Activated naive CD4-positive, alpha-beta T cell treated with anti-CD3 and anti-CD28 coated beads, Interleukin-2, amount 10 ng/mL, durations not matched to agents 7 days and 5 days (primary cell): ENCODE results near the gene SCN7A.

Source experiments
- CTCF ChIA-PET: fragments of 350-600 bp; sonication (Branson Sonifier 250); formaldehyde crosslinking; loops from one replicate; lab custom pipeline; 2021; ENCODE audit warnings: antibody characterized with exemption; lab: Charles Lee
- DNase-seq: peaks from one replicate; pipeline ENCODE4 v3.0.0-alpha.2; 2020
- H3K27ac Mint-ChIP-seq: one replicate; pipeline ENCODE4 v1.8.0; 2021; ENCODE audit warnings: mild to moderate bottlenecking, moderate library complexity, mixed read lengths
- H3K27me3 Mint-ChIP-seq: one replicate; pipeline ENCODE4 v1.8.0; 2021; ENCODE audit warnings: mild to moderate bottlenecking, mixed read lengths
- H3K36me3 Mint-ChIP-seq: one replicate; pipeline ENCODE4 v1.8.0; 2021; ENCODE audit warnings: mixed read lengths
- H3K4me1 Mint-ChIP-seq: one replicate; pipeline ENCODE4 v1.8.0; 2021; ENCODE audit warnings: mixed read lengths
- H3K4me3 Mint-ChIP-seq: one replicate; pipeline ENCODE4 v1.8.0; 2021; ENCODE audit warnings: mild to moderate bottlenecking, moderate library complexity, mixed read lengths
- H3K9me3 Mint-ChIP-seq: one replicate; pipeline ENCODE4 v1.8.0; 2021; ENCODE audit warnings: mixed read lengths

SCN7A gene

DNA sequence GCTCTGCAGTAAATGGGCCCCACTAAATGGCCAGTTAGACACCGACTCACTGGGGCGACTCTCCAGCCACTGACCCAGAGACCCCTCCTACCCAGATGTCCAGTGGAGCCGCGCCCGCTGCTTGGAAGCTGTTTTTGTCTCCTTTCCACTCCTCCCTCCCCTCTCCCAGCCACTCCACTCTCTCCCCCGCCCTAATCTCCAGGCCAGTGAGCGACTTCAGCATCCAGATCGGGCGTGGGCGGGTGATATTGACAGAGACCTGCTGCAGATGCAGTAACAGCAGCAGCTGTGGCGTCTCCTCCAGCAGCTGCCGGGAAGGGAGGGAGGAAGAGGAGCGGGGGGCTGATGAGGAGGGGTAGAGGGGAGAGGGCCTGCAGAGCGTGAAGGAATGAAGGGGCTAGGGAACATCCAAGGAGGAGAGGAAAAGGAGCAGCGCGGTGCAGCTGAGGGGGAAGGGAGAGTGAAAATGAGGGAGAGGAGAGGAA is at the start of gene SCN7A:
Gene SCN7A (minus strand): TSS at position 110 of the 485 bp plus-strand sequence. CDS start 16,553 bp downstream, outside the sequence.
- peak within 1 kb of the TSS; percentile 16 for H3K27ac Mint-ChIP-seq
- H3K4me1 Mint-ChIP-seq = no peaks in the 10 kb centered on the region
- CTCF ChIA-PET = no interaction called here
- no peaks in the 10 kb centered on the region for H3K9me3 Mint-ChIP-seq
- no peak for DNase-seq
- H3K4me3 Mint-ChIP-seq = no peak within 1 kb of the TSS
- no peaks in the 10 kb centered on the region for H3K27me3 Mint-ChIP-seq
- no peaks in the 10 kb centered on the region for H3K36me3 Mint-ChIP-seq

DNA sequence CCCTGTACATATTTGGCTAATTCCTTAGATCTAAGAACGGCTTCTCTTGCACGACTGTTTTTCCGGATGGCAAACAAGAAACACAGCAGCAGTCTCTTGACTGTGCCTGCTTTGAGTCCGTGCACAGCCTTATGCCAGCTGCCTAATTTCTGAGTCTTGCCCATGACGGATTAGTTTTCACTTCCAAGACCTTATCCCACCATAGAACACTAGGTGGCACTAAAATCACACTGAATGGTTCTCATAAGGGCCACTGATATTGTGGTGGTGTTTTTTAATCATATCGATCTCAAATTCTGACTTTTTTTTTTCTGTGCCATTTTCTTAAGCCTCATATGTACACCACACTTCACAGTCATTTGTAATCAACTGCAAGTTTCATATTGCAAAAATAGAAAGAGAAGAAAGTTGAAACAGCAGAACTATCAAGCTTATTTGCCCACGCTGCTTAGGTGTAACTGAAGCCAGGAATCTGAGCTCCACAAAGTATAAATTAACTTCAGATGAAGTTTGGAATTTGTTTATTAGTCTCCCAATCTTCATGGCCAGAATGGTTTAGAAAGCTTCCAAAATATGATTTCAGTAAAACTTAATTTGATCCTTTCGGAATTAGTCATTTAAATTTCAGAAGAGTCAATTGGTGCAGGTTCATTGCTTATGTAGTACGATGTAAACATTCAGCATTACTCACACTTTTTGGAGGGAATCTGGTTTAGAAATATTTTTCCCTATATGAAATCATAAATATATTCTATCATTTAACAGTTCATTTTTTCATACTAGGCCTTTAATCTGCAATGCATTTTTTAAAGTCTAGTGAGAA is 45.5 kb upstream of the SCN7A start:
- H3K36me3 Mint-ChIP-seq = no peaks in the 10 kb centered on the region
- H3K4me3 Mint-ChIP-seq = no peak overlapping the region
- H3K9me3 Mint-ChIP-seq = no peaks in the 10 kb centered on the region
- H3K4me1 Mint-ChIP-seq = no peaks in the 10 kb centered on the region
- H3K27ac Mint-ChIP-seq = no peak overlapping the region
- H3K27me3 Mint-ChIP-seq = peaks cover 3% of the 10 kb centered on the region
- peak; percentile 20 for DNase-seq
- CTCF ChIA-PET = interaction anchor here (0.6 to 1.5 kb wide), 7 partner anchors 9 to 1579 kb away, joined by 3 to 9 read pairs (median 4); no protein-coding TSS in a partner anchor

DNA sequence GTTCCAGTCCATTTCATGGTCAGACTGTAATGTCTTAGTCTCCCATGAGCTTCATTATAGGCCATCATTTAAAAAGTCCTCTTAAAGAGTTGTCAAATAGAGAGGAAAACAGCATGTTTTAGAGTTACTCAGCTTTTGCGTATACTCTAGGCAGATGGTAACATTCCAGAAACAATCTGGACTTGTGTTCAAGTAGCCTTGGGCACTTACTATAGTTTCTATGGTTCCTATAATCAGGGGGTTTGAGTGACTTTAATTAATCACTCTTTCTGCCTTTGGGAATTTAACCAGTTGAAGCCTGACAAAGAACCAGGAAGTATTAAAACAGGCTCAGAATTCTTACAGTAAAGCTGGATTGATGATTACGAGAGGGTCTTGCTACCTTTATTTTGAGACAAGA is 42.1 kb upstream of the SCN7A start:
- CTCF ChIA-PET = no interaction called here
- DNase-seq = no peak
- H3K27me3 Mint-ChIP-seq = peaks cover 3% of the 10 kb centered on the region
- H3K4me3 Mint-ChIP-seq = no peak overlapping the region
- H3K9me3 Mint-ChIP-seq = no peaks in the 10 kb centered on the region
- no peaks in the 10 kb centered on the region for H3K4me1 Mint-ChIP-seq
- H3K36me3 Mint-ChIP-seq = no peaks in the 10 kb centered on the region
- H3K27ac Mint-ChIP-seq = no peak overlapping the region

DNA sequence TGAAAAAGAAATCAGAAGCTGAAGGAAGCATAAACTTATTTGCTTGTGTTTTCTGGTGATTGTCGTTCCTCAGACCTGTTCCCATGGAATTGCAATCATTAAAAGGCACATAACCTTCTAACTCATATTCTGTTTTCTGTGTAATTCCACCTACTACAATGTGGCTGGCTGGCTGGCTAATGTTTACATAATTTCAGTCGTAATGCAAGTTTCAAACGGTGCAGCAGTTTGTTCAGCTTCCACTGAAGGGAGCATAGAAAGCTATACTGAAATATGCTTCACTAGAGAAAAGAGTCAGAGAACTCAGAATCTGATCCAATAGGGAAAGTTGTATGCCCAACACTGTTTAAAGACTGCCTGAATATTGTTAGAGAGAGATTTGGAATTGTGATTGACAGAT is 27.1 kb upstream of the SCN7A start:
- CTCF ChIA-PET = no interaction called here
- Mint-ChIP-seq H3K4me1 (no peaks in the 10 kb centered on the region), H3K36me3 (no peaks in the 10 kb centered on the region), H3K27me3 (no peaks in the 10 kb centered on the region), H3K9me3 (no peaks in the 10 kb centered on the region), H3K4me3 (no peak overlapping the region), H3K27ac (no peak overlapping the region)
- DNase-seq = no peak

DNA sequence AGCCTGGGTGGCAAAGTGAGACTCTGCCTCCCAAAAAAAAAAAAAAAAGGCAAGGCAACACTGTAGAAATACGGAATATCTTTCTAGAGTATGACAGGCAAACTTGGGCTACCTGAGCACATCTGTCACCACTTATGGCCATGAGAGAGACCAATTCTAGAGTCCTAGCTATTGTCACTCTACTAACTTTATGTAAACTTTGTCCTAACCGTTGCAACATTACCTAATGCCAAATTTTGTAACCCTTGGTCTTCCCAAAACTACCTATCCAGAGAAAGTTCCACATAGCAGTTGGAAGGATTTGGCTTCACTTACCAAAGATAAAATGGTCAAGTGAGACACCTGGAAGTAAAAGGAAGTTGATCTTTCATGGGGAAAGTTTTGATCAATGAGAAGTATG is 26.6 kb upstream of the SCN7A start:
- CTCF ChIA-PET = no interaction called here

DNA sequence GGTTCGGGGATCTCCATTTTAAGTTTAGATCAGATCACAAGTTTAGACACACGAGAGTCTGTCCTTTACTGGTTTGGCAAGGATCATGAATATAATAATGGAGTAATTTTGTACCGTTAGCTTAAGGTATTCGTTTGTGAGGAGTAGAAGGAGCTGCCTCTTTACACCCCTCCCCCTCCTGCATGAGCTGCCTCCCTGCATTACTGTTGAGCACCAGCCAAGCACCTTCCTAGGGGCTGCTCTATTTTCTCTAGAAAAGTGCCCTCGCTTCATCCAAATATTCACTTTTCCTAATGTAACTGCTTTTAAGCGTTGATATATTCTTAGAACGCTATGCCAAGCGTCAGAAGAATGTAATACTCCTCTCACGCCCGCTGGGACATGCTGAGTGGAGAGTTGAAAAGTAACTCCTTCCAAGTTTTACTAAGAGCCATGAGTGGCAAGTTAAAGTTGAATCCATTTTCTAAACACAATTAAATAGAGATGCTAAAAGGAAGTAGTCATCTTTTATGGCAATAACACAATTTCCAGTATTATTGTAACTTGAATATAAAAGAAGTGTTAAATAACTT is 25.4 kb upstream of the SCN7A start:
- no peaks in the 10 kb centered on the region for H3K9me3 Mint-ChIP-seq
- CTCF ChIA-PET = interaction anchor here (0.7 kb wide), 1 partner anchor 735 kb away, joined by 3 read pairs; no protein-coding TSS in a partner anchor
- DNase-seq = no peak
- no peaks in the 10 kb centered on the region for H3K36me3 Mint-ChIP-seq
- H3K27ac Mint-ChIP-seq = no peak overlapping the region
- H3K4me3 Mint-ChIP-seq = no peak overlapping the region
- H3K27me3 Mint-ChIP-seq = no peaks in the 10 kb centered on the region
- no peaks in the 10 kb centered on the region for H3K4me1 Mint-ChIP-seq

More for the DNA sequence above, 26.6 kb upstream of the SCN7A start:
- H3K27me3 Mint-ChIP-seq = no peaks in the 10 kb centered on the region
- no peaks in the 10 kb centered on the region for H3K36me3 Mint-ChIP-seq
- no peak for DNase-seq
- no peaks in the 10 kb centered on the region for H3K9me3 Mint-ChIP-seq
- H3K27ac Mint-ChIP-seq = no peak overlapping the region
- no peaks in the 10 kb centered on the region for H3K4me1 Mint-ChIP-seq
- H3K4me3 Mint-ChIP-seq = no peak overlapping the region

DNA sequence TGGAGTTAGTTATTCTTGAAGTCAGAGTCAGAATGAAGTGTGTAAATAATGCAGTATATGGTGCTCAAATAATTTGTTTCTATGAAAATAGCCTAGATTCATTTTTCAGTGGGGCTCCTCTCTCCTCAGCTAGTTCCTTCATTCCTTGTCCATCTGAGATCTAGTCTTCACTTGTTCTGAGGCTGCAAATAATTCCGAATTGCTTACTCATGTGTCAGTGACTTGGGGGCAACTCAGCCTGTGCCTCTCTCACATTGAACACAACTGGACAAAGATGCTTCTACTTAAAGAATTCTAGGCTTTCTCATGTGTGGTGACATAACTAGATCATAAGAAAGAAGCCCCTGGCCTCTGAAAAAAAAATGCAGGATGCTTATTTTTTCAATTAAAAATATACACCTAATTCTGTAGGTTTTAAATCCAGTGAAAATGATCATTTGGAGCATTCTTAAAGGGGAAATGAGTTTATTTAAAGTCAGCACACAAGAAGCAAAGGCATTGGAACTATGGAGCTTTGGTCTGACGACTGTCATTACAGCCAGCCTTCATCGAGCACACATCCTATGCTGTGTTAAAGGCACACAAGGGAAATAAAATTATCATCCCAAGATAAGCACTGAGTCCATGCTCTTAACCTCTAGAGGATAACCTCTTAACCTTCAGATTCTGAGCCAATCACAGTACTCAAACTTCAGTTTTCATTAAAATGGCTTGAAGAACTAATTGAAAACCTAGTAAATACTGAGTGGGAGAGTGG is 24.8 kb upstream of the SCN7A start:
- H3K9me3 Mint-ChIP-seq = no peaks in the 10 kb centered on the region
- H3K27me3 Mint-ChIP-seq = no peaks in the 10 kb centered on the region
- no peak for DNase-seq
- no peak overlapping the region for H3K27ac Mint-ChIP-seq
- CTCF ChIA-PET = no interaction called here
- no peaks in the 10 kb centered on the region for H3K36me3 Mint-ChIP-seq
- no peak overlapping the region for H3K4me3 Mint-ChIP-seq
- no peaks in the 10 kb centered on the region for H3K4me1 Mint-ChIP-seq

DNA sequence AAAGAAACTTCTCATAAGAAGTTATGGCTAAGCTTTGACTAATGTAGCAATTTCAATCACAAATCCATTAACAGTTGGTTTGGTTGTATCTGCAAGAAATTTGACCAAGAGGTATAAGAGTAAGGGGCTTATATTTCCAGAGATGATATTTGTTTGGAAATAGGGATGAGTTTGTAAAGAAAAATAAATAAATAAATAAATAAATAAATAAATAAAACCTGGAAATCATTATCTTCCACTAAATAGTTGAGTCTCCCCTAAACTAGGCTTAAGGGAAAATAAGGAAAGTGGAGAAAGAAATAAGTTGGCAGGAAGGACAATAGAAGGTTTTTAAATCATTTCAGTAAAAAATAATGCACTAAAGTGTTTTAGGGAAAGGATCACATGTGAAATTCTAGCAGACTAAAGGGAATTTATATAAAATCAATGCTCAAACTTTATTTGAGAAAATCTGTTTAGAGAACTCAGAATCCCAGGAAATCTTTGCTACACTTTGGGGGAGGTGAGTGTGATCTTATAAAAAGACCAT is 23.5 kb upstream of the SCN7A start:
- Mint-ChIP-seq H3K4me1 (no peaks in the 10 kb centered on the region), H3K36me3 (no peaks in the 10 kb centered on the region), H3K27me3 (no peaks in the 10 kb centered on the region), H3K4me3 (no peak overlapping the region), H3K9me3 (no peaks in the 10 kb centered on the region), H3K27ac (no peak overlapping the region)
- CTCF ChIA-PET = interaction anchor here (1.7 kb wide), 1 partner anchor 158 kb away, joined by 4 read pairs; no protein-coding TSS in a partner anchor
- no peak for DNase-seq

DNA sequence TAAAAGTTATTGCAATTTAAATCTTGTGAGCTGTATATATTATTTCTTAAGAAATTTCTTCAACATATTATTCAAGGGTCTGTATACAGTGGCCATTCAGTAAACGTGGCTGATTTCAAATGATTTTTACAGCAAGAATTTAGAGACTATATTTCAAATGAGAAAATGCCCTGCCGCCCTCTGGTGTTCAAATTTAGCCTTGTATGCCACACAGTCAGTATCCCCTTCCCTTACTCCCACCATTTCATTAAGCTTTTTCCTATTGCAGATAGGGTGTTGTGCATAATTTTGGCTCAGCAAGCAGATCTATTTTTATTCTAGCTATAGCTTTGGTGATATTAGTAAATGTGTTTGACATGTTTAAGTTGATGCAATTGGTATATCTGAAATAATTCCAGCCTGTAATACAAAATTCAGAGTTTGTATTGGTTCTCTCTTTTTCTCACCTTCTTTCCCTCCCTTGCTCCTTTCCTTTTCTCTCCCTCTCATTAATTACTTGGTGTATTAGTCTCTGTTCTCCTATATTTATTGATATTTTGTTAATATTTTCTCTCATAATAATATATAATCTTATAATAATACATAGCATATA is 22.8 kb upstream of the SCN7A start:
- H3K4me3 Mint-ChIP-seq = no peak overlapping the region
- CTCF ChIA-PET = interaction anchor here (0.6 to 1.7 kb wide), 2 partner anchors 157 to 244 kb away, joined by 3 to 4 read pairs; no protein-coding TSS in a partner anchor
- no peaks in the 10 kb centered on the region for H3K4me1 Mint-ChIP-seq

DNA sequence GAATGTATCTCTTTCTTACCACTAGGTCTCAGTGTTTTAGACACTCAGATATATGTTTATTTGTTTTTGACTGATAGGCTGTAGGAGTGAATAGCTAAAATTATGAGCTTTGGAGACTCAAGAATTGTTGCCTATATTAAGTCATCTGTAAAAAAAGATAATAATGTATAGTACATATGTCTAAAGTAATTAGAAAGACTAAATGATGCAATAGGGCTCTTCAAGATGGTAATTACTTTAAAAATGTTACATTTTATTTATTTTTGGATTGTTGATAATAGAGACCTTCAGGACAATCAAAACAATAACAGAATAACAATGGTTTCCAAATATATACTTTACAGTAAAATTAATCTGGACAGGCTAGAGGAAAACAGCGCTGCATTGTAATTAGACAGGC is 19.9 kb upstream of the SCN7A start:
- Mint-ChIP-seq H3K4me3 (no peak overlapping the region), H3K4me1 (no peaks in the 10 kb centered on the region), H3K27ac (no peak overlapping the region), H3K9me3 (no peaks in the 10 kb centered on the region), H3K27me3 (no peaks in the 10 kb centered on the region), H3K36me3 (no peaks in the 10 kb centered on the region)
- CTCF ChIA-PET = no interaction called here
- DNase-seq = no peak

More for the DNA sequence above, 22.8 kb upstream of the SCN7A start:
- Mint-ChIP-seq H3K27me3 (no peaks in the 10 kb centered on the region), H3K9me3 (no peaks in the 10 kb centered on the region), H3K27ac (no peak overlapping the region), H3K36me3 (no peaks in the 10 kb centered on the region)
- DNase-seq = no peak

DNA sequence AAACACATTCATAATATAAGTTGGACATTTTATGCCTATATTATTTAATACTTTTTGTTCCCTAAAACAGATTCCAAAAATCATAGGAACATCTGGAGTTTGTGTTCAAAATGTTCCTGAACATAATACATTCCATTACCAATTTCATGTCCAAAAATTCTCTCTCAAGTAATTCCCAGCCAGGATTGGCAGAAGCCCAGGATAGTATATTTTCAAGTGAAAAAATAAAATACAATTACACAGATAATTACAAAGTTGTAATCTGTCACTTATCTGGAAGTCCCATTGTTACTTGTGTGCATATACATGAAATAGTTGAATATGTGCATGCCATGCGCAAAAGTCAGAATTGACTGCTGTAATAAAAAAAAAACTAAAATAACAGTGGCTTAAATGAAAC is 5.2 kb upstream of the SCN7A start:
- H3K27ac Mint-ChIP-seq = no peak overlapping the region
- H3K9me3 Mint-ChIP-seq = no peaks in the 10 kb centered on the region
- no peak for DNase-seq
- H3K27me3 Mint-ChIP-seq = no peaks in the 10 kb centered on the region
- H3K4me1 Mint-ChIP-seq = no peaks in the 10 kb centered on the region
- no peaks in the 10 kb centered on the region for H3K36me3 Mint-ChIP-seq
- no peak overlapping the region for H3K4me3 Mint-ChIP-seq
- CTCF ChIA-PET = no interaction called here

DNA sequence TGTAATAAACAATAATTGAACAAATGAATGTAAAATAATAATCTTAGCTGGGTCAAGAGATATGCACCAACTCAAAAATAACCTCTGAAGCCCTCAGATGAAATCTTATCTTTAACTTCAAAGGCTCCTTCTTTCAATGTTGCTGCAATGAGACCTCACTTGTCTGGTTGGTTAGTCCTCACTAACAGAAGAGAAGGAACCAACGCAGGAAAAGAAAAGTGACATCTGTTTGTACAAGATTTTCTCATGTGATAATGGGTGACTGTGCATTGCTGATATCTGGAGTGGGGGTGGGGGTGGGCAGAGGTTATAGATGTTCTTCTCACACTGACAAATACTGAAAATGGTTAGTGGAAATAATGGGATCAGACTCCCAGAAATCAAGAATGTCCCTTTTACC is 2.6 kb downstream of the SCN7A start:
- Mint-ChIP-seq H3K27ac (no peak overlapping the region), H3K36me3 (no peaks in the 10 kb centered on the region), H3K4me1 (no peaks in the 10 kb centered on the region), H3K4me3 (no peak overlapping the region), H3K9me3 (no peaks in the 10 kb centered on the region), H3K27me3 (no peaks in the 10 kb centered on the region)
- DNase-seq = no peak
- CTCF ChIA-PET = no interaction called here

DNA sequence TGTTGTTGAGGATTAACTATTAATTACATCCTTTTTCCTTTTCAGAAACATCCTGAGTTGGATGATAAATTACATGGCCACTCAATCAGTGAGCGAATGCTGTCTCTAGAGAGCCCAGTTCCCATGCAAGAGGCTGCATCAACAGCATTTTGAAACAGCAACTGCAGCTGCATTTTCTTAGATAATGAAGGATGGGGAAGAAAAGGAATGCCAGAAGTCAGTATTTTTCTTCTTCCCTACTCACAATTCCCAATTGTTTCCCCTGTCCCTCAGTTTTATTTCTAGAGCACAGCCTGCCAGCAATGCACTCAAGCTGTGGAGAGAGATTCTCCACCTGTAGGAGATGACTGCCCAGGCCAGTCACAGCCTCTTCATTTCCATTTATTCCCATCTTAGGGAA is 6.9 kb downstream of the SCN7A start:
- Mint-ChIP-seq H3K36me3 (no peaks in the 10 kb centered on the region), H3K27ac (no peak overlapping the region), H3K4me1 (no peaks in the 10 kb centered on the region), H3K9me3 (no peaks in the 10 kb centered on the region), H3K4me3 (no peak overlapping the region), H3K27me3 (no peaks in the 10 kb centered on the region)
- CTCF ChIA-PET = no interaction called here
- DNase-seq = no peak
